OCI-LY7 (cell line): ENCODE results near the gene GSK3B. TPM values are rescaled to one million over a fixed set of nuclear protein-coding genes. Genes with fewer than 3 reads are reported as not detected.
A peak's percentile ranks its signal among the peaks of the same experiment; 100 is the strongest.

ENCODE experiments used
- BruUV-seq: library from RNA; stranded (reverse); fragments of 400-500 nt; replicated peaks from 2 replicates; lab custom pipeline; 2021; lab: Mats Ljungman, UMichigan
- CTCF ChIA-PET: fragments of 300-600 bp; sonication (Branson Sonifier 250); formaldehyde crosslinking; loops from one replicate; lab custom pipeline; 2022; ENCODE audit warnings: antibody characterized with exemption; ENCODE audit not compliant: unreplicated experiment; lab: Charles Lee
- POLR2A ChIA-PET: fragments of 300-600 bp; sonication (Branson Sonifier 250); formaldehyde crosslinking; loops from one replicate; lab custom pipeline; 2022; ENCODE audit warnings: antibody characterized with exemption; lab: Charles Lee
- DNase-seq: peaks from one replicate; pipeline ENCODE4 v3.0.0-alpha.2; 2015; ENCODE audit warnings: low spot score
- H2AFZ ChIP-seq: fragments of 200-600 bp; sonication (generic), shearing (Covaris generic); 2 replicates; pipeline ENCODE4 v1.6.1; 2014; ENCODE audit warnings: mild to moderate bottlenecking, antibody characterized with exemption, low read length, moderate library complexity
- H3K27ac ChIP-seq: fragments of 200-600 bp; sonication (generic); 2 replicates; pipeline ENCODE4 v1.5.1; 2014; ENCODE audit warnings: mixed run types, low read depth, mild to moderate bottlenecking, moderate library complexity, low read length, inconsistent platforms; ENCODE audit not compliant: poor library complexity, severe bottlenecking
- H3K36me3 ChIP-seq: fragments of 200-600 bp; sonication (generic); 2 replicates; pipeline ENCODE4 v1.6.1; 2014; ENCODE audit warnings: mild to moderate bottlenecking, antibody characterized with exemption, low read length, moderate library complexity, mixed read lengths; ENCODE audit not compliant: insufficient read depth
- H3K4me1 ChIP-seq: fragments of 200-600 bp; sonication (generic); 2 replicates; pipeline ENCODE4 v1.5.1; 2014; ENCODE audit warnings: mild to moderate bottlenecking, low read length; ENCODE audit not compliant: insufficient read depth, poor library complexity, severe bottlenecking
- H3K4me2 ChIP-seq: fragments of 200-600 bp; sonication (generic); 2 replicates; pipeline ENCODE4 v1.6.1; 2014; ENCODE audit warnings: mild to moderate bottlenecking, low read length
- H3K4me3 ChIP-seq: fragments of 200-600 bp; sonication (generic); 2 replicates; pipeline ENCODE4 v1.5.1; 2014; ENCODE audit warnings: mild to moderate bottlenecking, low read depth, low read length; ENCODE audit not compliant: poor library complexity, severe bottlenecking
- H3K79me2 ChIP-seq: fragments of 200-600 bp; sonication (generic); 2 replicates; pipeline ENCODE4 v1.6.1; 2016; ENCODE audit warnings: low read depth, mild to moderate bottlenecking, low read length, moderate library complexity, mixed read lengths; ENCODE audit not compliant: insufficient read depth
- H3K9me2 ChIP-seq: fragments of 200-600 bp; sonication (generic); 2 replicates; pipeline ENCODE4 v1.6.1; 2016; ENCODE audit warnings: mild to moderate bottlenecking, low read length, mixed read lengths; ENCODE audit not compliant: insufficient read depth
- H3K9me3 ChIP-seq: fragments of 200-600 bp; sonication (generic); 2 replicates; pipeline ENCODE4 v1.6.1; 2014; ENCODE audit warnings: mild to moderate bottlenecking, mixed run types, low read length, mixed read lengths
- H4K20me1 ChIP-seq: fragments of 200-600 bp; sonication (generic); 2 replicates; pipeline ENCODE4 v1.6.1; 2014; ENCODE audit warnings: mild to moderate bottlenecking, antibody characterized with exemption, low read length, moderate library complexity, mixed read lengths; ENCODE audit not compliant: insufficient read depth
- EZH2phosphoT487 ChIP-seq: fragments of 200-600 bp; sonication (generic); IDR thresholded peaks from 2 replicates; pipeline ENCODE4 v1.6.1; 2018; ENCODE audit warnings: low read depth, borderline replicate concordance, mild to moderate bottlenecking, mixed run types, antibody characterized with exemption, low read length, moderate library complexity, mixed read lengths
- intact Hi-C: fragments of 100-400 bp; cut with micrococcal nuclease; formaldehyde crosslinking; loops from one replicate; pipeline ENCODE4 v1.10.0; 2022; ENCODE audit not compliant: unreplicated experiment
- total RNA-seq, 2 experiments: library from RNA; depleted of rRNA in 1 of 2; stranded (reverse); fragments of >200 nt in 1 of 2; shearing (Covaris generic) in 1 of 2; gene quantifications; 2 replicates each; pipeline ENCODE4 v1.2.3, GENCODE V29; 2014 to 2022
- TF ChIP-seq, protein P1 (sequence below): fragments of 200-600 bp; sonication (generic); conservative IDR thresholded peaks from 2 replicates; pipeline ENCODE4 v1.5.1; 2014; ENCODE audit warnings: mild to moderate bottlenecking, antibody characterized with exemption, low read length, moderate library complexity, mixed read lengths

The GSK3B gene
- total RNA-seq, 2 experiments from 2014 or later = 26.6 to 40.9 TPM

DNA sequence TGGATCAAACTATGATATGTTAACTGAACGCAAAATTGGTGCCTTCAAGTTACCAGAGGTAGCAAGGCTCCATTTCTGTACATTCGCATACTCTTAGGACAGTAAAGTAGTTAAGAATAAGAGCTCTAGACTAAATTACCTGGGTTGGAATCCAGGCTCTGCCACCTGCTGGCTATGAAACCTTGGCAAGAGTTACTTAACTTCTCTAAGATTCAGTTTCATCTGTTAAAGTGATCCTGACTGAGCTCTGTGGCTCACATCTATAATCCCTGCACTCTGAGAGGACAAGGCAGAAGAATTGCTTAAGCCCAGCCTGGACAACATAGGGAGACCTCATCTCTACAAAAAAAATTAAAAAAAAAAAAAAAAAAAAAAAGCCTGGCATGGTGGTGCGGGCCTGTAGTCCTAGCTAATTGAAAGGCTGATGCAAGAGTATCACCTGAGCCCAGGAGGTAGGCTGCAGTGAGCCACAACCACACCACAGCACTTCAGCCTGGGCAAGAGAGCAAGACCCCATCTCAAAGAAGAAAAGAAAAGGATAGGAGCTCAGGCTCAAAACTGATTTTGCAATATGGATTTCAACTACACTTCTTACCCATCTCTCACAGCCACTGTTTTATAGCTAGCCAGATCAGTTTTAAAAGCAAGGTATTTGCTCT lies 21.3 kb downstream of the GSK3B start:
- Histone ChIP-seq H3K79me2 (peaks cover 92% of the 10 kb centered on the region), H3K9me3 (peaks cover 18% of the 10 kb centered on the region; the same call in 1 of the 2 replicates), H3K4me1 (peaks cover 4% of the 10 kb centered on the region), H3K9me2 (no peaks in the 10 kb centered on the region), H3K4me2 (no peak overlapping the region), H3K4me3 (no peak overlapping the region), H3K27ac (no peak overlapping the region), H4K20me1 (0 out of 2 replicates have a peak, but pooled peaks cover 4% of the 10 kb centered on the region), H3K36me3 (peaks cover 36% of the 10 kb centered on the region), H2AFZ (no peak overlapping the region)
- no TSS peak for BruUV-seq
- TF ChIP-seq, protein P1, sequence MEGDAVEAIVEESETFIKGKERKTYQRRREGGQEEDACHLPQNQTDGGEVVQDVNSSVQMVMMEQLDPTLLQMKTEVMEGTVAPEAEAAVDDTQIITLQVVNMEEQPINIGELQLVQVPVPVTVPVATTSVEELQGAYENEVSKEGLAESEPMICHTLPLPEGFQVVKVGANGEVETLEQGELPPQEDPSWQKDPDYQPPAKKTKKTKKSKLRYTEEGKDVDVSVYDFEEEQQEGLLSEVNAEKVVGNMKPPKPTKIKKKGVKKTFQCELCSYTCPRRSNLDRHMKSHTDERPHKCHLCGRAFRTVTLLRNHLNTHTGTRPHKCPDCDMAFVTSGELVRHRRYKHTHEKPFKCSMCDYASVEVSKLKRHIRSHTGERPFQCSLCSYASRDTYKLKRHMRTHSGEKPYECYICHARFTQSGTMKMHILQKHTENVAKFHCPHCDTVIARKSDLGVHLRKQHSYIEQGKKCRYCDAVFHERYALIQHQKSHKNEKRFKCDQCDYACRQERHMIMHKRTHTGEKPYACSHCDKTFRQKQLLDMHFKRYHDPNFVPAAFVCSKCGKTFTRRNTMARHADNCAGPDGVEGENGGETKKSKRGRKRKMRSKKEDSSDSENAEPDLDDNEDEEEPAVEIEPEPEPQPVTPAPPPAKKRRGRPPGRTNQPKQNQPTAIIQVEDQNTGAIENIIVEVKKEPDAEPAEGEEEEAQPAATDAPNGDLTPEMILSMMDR = peak; percentile 48
- no peak for TF ChIP-seq EZH2phosphoT487
- intact Hi-C loops = no loop called here
- ChIA-PET POLR2A (interaction anchor here (0.6 to 1.1 kb wide), 5 partner anchors 10 to 159 kb away, joined by 3 to 7 read pairs (median 3); no protein-coding TSS in a partner anchor), CTCF (no interaction called here)
- no peak for DNase-seq

DNA sequence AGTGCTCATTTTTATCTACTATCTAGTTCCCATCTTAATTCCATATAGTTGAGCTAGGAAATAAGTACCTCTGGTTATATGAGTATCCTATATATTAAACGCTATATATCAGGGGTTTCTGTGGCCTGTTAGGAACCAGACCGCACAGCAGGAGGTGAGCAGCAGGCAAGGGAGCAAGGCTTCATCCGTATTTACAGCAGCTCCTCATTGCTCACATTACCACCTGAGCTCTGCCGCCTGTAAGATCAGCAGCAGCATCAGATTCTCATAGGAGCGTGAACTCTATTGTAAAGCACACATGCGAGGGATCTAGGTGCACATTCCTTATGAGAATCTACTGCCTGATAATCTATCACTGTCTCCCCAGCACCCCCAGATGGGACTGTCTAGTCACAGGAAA lies 23.0 kb downstream of the GSK3B start:
- Histone ChIP-seq H2AFZ (no peak overlapping the region), H3K9me2 (no peaks in the 10 kb centered on the region), H3K4me1 (peaks cover 4% of the 10 kb centered on the region), H3K36me3 (peaks cover 38% of the 10 kb centered on the region), H3K9me3 (peaks cover 18% of the 10 kb centered on the region; the same call in 1 of the 2 replicates), H3K27ac (no peak overlapping the region), H4K20me1 (0 out of 2 replicates have a peak, but pooled peaks cover 4% of the 10 kb centered on the region), H3K4me2 (no peak overlapping the region), H3K79me2 (peaks cover 94% of the 10 kb centered on the region), H3K4me3 (no peak overlapping the region)
- ChIA-PET POLR2A (interaction anchor here (0.6 to 1.2 kb wide), 4 partner anchors 12 to 270 kb away, joined by 3 to 8 read pairs (median 4); no protein-coding TSS in a partner anchor), CTCF (interaction anchor here (0.6 to 0.9 kb wide), 2 partner anchors 24 to 728 kb away, joined by 3 to 5 read pairs; no protein-coding TSS in a partner anchor)
- TF ChIP-seq EZH2phosphoT487 = no peak
- TF ChIP-seq, protein P1 = no peak
- no TSS peak for BruUV-seq
- no peak for DNase-seq
- intact Hi-C loops = no loop called here
